Heart left ventricle (tissue), 13 donors: Measurements from ENCODE around the gene HBB.

Experiments
- POLR2A ChIP-seq, 2 donors: fragments of 450-650 bp; IDR thresholded peaks; one replicate each; pipeline ENCODE4 v1.6.1; 2017; ENCODE audit warnings: antibody characterized with exemption in 2 of 2, mild to moderate bottlenecking in 2 of 2, moderate library complexity in 2 of 2
- TF ChIP-seq, protein P1 (sequence below), 12 donors: fragments of 200-600 bp; sonication (generic) in 4 of 12; IDR thresholded peaks; one replicate each; pipeline versions ENCODE4 v1.5.0 to v1.8.0; 2018 to 2022; ENCODE audit warnings: antibody characterized with exemption in 12 of 12, mild to moderate bottlenecking in 5 of 12
- donor health status: ischemic (EF 13 %, LVEDD 7.1; RV severe dilation, severe dysfunction).
- donor health status: DM: no; HTN: yes; CAD: no.
- donor health status: DM: no; HTN: no; CAD: no.
- donor health status: ischemic (EF 25% LVEDD 6.9; RV normal size, moderate dysfunction).
- donor health status: ischemic (EF 25% LVEDD 5.7; RV mildly dilated, moderate dysfunction).
- donor health status: ischemic (EF 35%, LVEDD 5.7; RV mildly dilated, moderate dysfunction).
- donor health status: nonischemic (EF 11% LVEDD 7.7; RV severe dilation, severe dysfunction).
- donor health status: DM: yes; HTN: yes; CAD: no.
- donor health status: PGD.
- donor health status: ischemic (EF 29% LVEDD 5.4; RV normal size, mild dysfunction).
- donor health status: nonischemic (EF 23%, LVEDD 6.1; RV moderate dilation, normal function).

DNA sequence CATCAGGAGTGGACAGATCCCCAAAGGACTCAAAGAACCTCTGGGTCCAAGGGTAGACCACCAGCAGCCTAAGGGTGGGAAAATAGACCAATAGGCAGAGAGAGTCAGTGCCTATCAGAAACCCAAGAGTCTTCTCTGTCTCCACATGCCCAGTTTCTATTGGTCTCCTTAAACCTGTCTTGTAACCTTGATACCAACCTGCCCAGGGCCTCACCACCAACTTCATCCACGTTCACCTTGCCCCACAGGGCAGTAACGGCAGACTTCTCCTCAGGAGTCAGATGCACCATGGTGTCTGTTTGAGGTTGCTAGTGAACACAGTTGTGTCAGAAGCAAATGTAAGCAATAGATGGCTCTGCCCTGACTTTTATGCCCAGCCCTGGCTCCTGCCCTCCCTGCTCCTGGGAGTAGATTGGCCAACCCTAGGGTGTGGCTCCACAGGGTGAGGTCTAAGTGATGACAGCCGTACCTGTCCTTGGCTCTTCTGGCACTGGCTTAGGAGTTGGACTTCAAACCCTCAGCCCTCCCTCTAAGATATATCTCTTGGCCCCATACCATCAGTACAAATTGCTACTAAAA, at the start of gene HBB:
- TF ChIP-seq, protein P1, sequence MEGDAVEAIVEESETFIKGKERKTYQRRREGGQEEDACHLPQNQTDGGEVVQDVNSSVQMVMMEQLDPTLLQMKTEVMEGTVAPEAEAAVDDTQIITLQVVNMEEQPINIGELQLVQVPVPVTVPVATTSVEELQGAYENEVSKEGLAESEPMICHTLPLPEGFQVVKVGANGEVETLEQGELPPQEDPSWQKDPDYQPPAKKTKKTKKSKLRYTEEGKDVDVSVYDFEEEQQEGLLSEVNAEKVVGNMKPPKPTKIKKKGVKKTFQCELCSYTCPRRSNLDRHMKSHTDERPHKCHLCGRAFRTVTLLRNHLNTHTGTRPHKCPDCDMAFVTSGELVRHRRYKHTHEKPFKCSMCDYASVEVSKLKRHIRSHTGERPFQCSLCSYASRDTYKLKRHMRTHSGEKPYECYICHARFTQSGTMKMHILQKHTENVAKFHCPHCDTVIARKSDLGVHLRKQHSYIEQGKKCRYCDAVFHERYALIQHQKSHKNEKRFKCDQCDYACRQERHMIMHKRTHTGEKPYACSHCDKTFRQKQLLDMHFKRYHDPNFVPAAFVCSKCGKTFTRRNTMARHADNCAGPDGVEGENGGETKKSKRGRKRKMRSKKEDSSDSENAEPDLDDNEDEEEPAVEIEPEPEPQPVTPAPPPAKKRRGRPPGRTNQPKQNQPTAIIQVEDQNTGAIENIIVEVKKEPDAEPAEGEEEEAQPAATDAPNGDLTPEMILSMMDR (IDR thresholded peaks at IDR 0.05), result no peak
- no peak for TF ChIP-seq POLR2A (IDR thresholded peaks at IDR 0.05)
